ENCODE measurements around the gene BMP2K.

BMP2K gene

GRCh38 chr4:78910612-78911011 lies 134.5 kb downstream of the BMP2K start:
- TF ChIP-seq CTCF (IDR thresholded peaks at IDR 0.05; ENCODE audit: borderline replicate concordance, control extremely low read depth, extremely low read depth, insufficient read depth, missing control alignments) = no peak
- in situ Hi-C loops (cut with MboI; ENCODE audit: low sequenced_read_pairs, unreplicated experiment) = no loop called here
- no peak for DNase-seq (ENCODE audit: low spot score)

GRCh38 chr4:78922207-78922606 lies 146.1 kb downstream of the BMP2K start:
- in situ Hi-C loops (cut with MboI; ENCODE audit: low sequenced_read_pairs, unreplicated experiment) = no loop called here
- no peak for TF ChIP-seq CTCF (IDR thresholded peaks at IDR 0.05; ENCODE audit: borderline replicate concordance, control extremely low read depth, extremely low read depth, insufficient read depth, missing control alignments)
- no peak for DNase-seq (ENCODE audit: low spot score)

GRCh38 chr4:78923464-78924312 lies 147.5 kb downstream of the BMP2K start:
- no peak for DNase-seq (ENCODE audit: low spot score)
- no peak for TF ChIP-seq CTCF (IDR thresholded peaks at IDR 0.05; ENCODE audit: borderline replicate concordance, control extremely low read depth, extremely low read depth, insufficient read depth, missing control alignments)
- in situ Hi-C loops (cut with MboI; ENCODE audit: low sequenced_read_pairs, unreplicated experiment) = no loop called here

- no peak for TF ChIP-seq CTCF (IDR thresholded peaks at IDR 0.05; ENCODE audit: borderline replicate concordance, control extremely low read depth, extremely low read depth, insufficient read depth, missing control alignments)
- in situ Hi-C loops (cut with MboI; ENCODE audit: low sequenced_read_pairs, unreplicated experiment) = no loop called here
- no peak for DNase-seq (ENCODE audit: low spot score)
Observed at GRCh38 chr4:78926826-78927225, 150.7 kb downstream of the BMP2K start.

GRCh38 chr4:78928835-78929234 lies 152.7 kb downstream of the BMP2K start:
- no peak for DNase-seq (ENCODE audit: low spot score)
- no peak for TF ChIP-seq CTCF (IDR thresholded peaks at IDR 0.05; ENCODE audit: borderline replicate concordance, control extremely low read depth, extremely low read depth, insufficient read depth, missing control alignments)
- in situ Hi-C loops (cut with MboI; ENCODE audit: low sequenced_read_pairs, unreplicated experiment) = no loop called here

GRCh38 chr4:78930016-78930629 lies 154.0 kb downstream of the BMP2K start:
- in situ Hi-C loops (cut with MboI; ENCODE audit: low sequenced_read_pairs, unreplicated experiment) = no loop called here
- no peak for TF ChIP-seq CTCF (IDR thresholded peaks at IDR 0.05; ENCODE audit: borderline replicate concordance, control extremely low read depth, extremely low read depth, insufficient read depth, missing control alignments)
- no peak for DNase-seq (ENCODE audit: low spot score)

Measured in GM13976 (cell line).